Stimulated activated CD8-positive, alpha-beta memory T cell treated with anti-CD3 and anti-CD28 coated beads, Interleukin-4, amount 100 ng/mL, for 1 hour (primary cell): Measurements from ENCODE around the gene NR1D2.
"Not testable (repeated sequence)": the region's sequence is repeated elsewhere in the genome, so short reads cannot be mapped to it uniquely, and the experiment has no call there.

Experiments
- DNase-seq, 2 donors: peaks; one replicate each; pipeline ENCODE4 v3.0.0-alpha.2; 2020; ENCODE audit warnings: low read depth in 2 of 2, low spot score in 1 of 2

Gene NR1D2

GRCh38 chr3:24002129-24002528, 57.0 kb downstream of the NR1D2 start:
- DNase-seq = no peak

DNA sequence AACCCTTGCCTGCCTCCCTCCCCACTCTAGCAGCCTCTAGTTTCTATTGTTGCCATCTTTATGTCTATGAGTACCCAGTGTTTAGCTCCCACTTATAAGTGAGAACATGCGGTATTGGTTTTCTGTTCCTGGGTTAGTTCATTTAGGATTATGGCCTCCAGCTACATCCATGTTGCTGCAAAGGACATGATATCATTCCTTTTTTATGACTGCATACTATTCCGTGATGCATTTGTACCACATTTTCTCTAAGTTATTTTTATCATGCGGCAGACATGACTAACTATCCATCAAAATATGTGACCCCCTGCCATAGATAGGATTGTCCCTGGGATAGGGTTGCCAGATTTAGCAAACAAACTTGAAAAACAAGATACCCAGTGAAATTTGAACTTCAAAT, 58.4 kb downstream of the NR1D2 start:
- DNase-seq = no peak

- no peak for DNase-seq
These were observed 59.3 kb downstream of the NR1D2 start for GRCh38 chr3:24004171-24004938.

DNA sequence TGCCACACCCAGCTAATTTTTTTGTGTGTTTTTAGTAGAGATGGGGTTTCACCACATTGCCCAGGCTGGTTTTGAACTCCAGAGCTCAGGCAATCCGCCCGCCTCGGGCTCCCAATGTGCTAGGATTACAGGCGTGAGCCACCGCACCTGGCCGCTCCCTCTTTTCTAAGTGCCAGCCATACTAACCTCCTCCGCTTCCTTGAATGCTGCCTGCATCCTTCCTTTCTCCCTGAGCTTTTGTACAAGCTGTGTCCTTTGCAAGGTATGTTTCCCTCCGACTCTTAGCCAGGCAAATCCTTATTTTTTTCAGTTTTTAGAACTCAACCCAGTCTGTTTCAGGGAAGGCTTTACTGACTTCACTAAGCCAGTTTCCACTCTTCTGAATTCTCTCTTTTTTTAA, 60.6 kb downstream of the NR1D2 start:
- DNase-seq = no peak

GRCh38 chr3:24010834-24011233, 65.7 kb downstream of the NR1D2 start:
- DNase-seq = not testable (repeated sequence)

- DNase-seq = no peak
These were observed 67.6 kb downstream of the NR1D2 start for GRCh38 chr3:24012589-24013269.

- DNase-seq = no peak
These were observed 72.2 kb downstream of the NR1D2 start for GRCh38 chr3:24017305-24017704.

GRCh38 chr3:24018784-24019570, 73.9 kb downstream of the NR1D2 start:
- no peak for DNase-seq

GRCh38 chr3:24019585-24019984, 74.5 kb downstream of the NR1D2 start:
- DNase-seq = no peak

DNA sequence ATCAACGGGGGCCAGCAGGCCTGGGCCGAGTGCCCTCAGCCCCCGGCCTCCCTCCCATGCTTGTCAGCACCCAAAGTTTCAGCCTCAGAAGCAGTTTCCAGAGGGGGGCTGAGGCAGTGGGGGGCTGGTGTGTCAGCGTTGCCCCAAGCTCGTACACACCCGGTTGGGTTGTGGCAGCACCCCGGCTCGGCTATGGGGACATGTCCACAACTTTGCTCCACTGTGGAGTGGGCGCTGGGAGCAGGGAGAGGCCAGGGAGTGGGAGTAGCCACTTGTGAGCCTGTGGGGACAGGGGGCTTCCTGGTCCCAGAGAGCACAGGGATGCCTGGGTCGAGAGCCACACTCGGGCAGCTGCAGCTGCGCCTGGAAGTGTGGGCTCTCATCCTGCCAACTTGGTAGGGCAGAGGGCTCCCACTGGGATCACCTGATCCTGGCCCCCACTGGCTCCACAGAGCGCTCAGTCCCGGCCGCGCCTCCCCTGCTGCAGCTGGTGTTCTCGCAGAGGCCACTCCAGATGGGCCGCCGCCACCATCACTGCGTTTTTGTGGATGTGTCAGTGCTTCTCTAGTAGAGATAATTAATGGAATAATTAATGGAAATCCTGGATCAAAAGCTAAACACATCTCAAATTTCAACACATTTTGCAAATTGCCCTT, 75.1 kb downstream of the NR1D2 start:
- DNase-seq = no peak

GRCh38 chr3:24023197-24023596, 78.1 kb downstream of the NR1D2 start:
- DNase-seq = no peak

DNA sequence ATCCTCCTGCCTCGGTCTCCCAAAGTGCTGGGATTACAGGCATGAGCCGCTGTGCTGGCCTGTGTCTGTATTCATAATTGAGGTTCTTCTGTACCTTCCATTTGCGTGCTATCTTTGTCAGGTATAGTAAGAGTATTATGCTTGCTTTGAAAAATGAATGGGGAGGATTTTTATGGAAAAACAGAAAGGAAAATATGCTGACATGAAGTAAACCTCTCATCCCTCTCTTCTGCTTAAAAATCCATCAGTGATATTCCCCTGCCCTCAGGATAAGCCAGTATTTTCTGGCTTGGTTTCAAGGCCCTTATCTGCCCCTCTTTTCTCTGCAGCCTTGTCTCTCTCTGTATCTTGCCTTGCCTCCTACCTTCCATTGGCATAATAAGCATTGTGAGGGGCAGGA, 80.7 kb downstream of the NR1D2 start:
- no peak for DNase-seq

GRCh38 chr3:24026665-24027064, 81.6 kb downstream of the NR1D2 start:
- not testable (repeated sequence) for DNase-seq

DNA sequence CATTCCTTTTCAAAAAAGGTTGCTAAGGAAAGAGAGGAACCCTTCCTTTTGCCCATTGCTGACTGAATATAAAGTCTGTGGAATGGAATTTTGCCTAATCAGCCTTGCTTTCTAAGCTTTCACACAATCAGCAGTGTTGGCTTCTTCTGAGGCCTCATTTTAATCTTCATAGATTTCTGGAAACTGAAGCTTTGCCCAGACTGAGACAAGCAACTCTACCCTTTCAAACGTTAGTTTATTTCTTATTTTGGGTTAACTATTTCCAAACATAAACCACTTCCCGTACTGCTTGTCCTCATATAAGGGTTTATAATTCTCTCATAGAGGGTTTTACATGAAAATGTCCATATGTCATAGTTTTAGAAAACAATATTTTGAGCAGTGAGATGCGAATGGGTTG, 82.9 kb downstream of the NR1D2 start:
- DNase-seq = no peak
